GM23338 (cell line): Measurements from ENCODE around the gene RELL2. TPM values are rescaled to one million over a fixed set of nuclear protein-coding genes. Genes with fewer than 3 reads are reported as not detected.

Experiments used
- ATAC-seq: fragments of 200-7000 bp; cut with Tn5 transposase; 3 replicates; pipeline ENCODE4 v1.9.1; 2020
- DNase-seq: peaks from one replicate; pipeline ENCODE4 v3.0.0-alpha.2; 2015; ENCODE audit warnings: low spot score
- H2AFZ ChIP-seq: fragments of 200-600 bp; sonication (generic); 2 replicates; pipeline ENCODE4 v1.8.0; 2016; ENCODE audit warnings: antibody characterized with exemption, mild to moderate bottlenecking, moderate library complexity
- H3F3A ChIP-seq: fragments of 200-600 bp; sonication (generic); replicated peaks from 2 replicates; pipeline ENCODE4 v1.8.0; 2017; ENCODE audit warnings: antibody characterized with exemption, mixed run types, low read depth
- H3K27ac ChIP-seq: fragments of 200-600 bp; sonication (generic); 2 replicates; pipeline ENCODE4 v1.6.1; 2016; ENCODE audit warnings: low read depth
- H3K27me3 ChIP-seq: fragments of 200-600 bp; sonication (generic); 2 replicates; pipeline ENCODE4 v1.8.0; 2016; ENCODE audit warnings: mild to moderate bottlenecking, mixed run types, moderate library complexity; ENCODE audit not compliant: insufficient read depth
- H3K36me3 ChIP-seq: fragments of 200-600 bp; sonication (generic); 2 replicates; pipeline ENCODE4 v1.8.0; 2016; ENCODE audit warnings: mild to moderate bottlenecking; ENCODE audit not compliant: insufficient read depth
- H3K4me1 ChIP-seq: fragments of 200-600 bp; sonication (generic); 2 replicates; pipeline ENCODE4 v1.8.0; 2016; ENCODE audit warnings: mild to moderate bottlenecking, moderate library complexity; ENCODE audit not compliant: insufficient read depth
- H3K4me2 ChIP-seq: fragments of 200-600 bp; sonication (generic); 2 replicates; pipeline ENCODE4 v1.7.1; 2017; ENCODE audit warnings: mixed run types
- H3K4me3 ChIP-seq: fragments of 200-600 bp; sonication (generic); 2 replicates; pipeline ENCODE4 v1.6.1; 2016; ENCODE audit warnings: mixed run types
- H3K79me2 ChIP-seq: fragments of 200-600 bp; sonication (generic); replicated peaks from 2 replicates; pipeline ENCODE4 v1.8.0; 2017; ENCODE audit warnings: mild to moderate bottlenecking; ENCODE audit not compliant: insufficient read depth
- H3K9me2 ChIP-seq: fragments of 200-600 bp; sonication (generic); 2 replicates; pipeline ENCODE4 v1.8.0; 2017; ENCODE audit not compliant: insufficient read depth
- H4K20me1 ChIP-seq: fragments of 200-600 bp; sonication (generic); replicated peaks from 2 replicates; pipeline ENCODE4 v1.8.0; 2017; ENCODE audit warnings: mild to moderate bottlenecking; ENCODE audit not compliant: insufficient read depth
- H3K27ac Mint-ChIP-seq: 2 replicates; pipeline ENCODE4 v1.8.0; 2020; ENCODE audit warnings: inconsistent platforms, mild to moderate bottlenecking, moderate library complexity, mixed read lengths
- H3K27me3 Mint-ChIP-seq: 3 replicates; pipeline ENCODE4 v1.8.0; 2022; ENCODE audit warnings: low read depth, mild to moderate bottlenecking, moderate library complexity, mixed read lengths, inconsistent platforms; ENCODE audit not compliant: insufficient read depth, poor library complexity
- H3K36me3 Mint-ChIP-seq: 3 replicates; pipeline ENCODE4 v1.8.0; 2021; ENCODE audit warnings: low read depth, mild to moderate bottlenecking, inconsistent platforms, moderate library complexity, mixed read lengths
- H3K4me1 Mint-ChIP-seq: 3 replicates; pipeline ENCODE4 v1.8.0; 2020; ENCODE audit warnings: mild to moderate bottlenecking, inconsistent platforms, mixed read lengths
- H3K4me3 Mint-ChIP-seq: 3 replicates; pipeline ENCODE4 v1.8.0; 2021; ENCODE audit warnings: moderate library complexity, mild to moderate bottlenecking, inconsistent platforms, mixed read lengths
- H3K9me3 Mint-ChIP-seq: 3 replicates; pipeline ENCODE4 v1.8.0; 2020; ENCODE audit warnings: moderate library complexity, mild to moderate bottlenecking, inconsistent platforms, mixed read lengths
- CREB1 ChIP-seq: fragments of 250-450 bp; sonication (Bioruptor Pico); IDR thresholded peaks from 2 replicates; pipeline ENCODE4 v1.5.0; 2020; ENCODE audit warnings: low read depth, mild to moderate bottlenecking, moderate library complexity
- EZH2phosphoT487 ChIP-seq: fragments of 200-600 bp; sonication (generic); IDR thresholded peaks from one replicate; pipeline ENCODE4 v1.8.1; 2018; ENCODE audit warnings: antibody characterized with exemption; ENCODE audit not compliant: unreplicated experiment
- NANOG ChIP-seq: IDR thresholded peaks from 2 replicates; pipeline ENCODE4 v1.6.1; 2016; ENCODE audit warnings: antibody characterized with exemption, borderline replicate concordance
- POLR2AphosphoS5 ChIP-seq: IDR thresholded peaks from 2 replicates; pipeline ENCODE4 v1.6.1; 2016; ENCODE audit warnings: antibody characterized with exemption, low read depth
- STAT1 ChIP-seq: IDR thresholded peaks from one replicate; pipeline ENCODE4 v1.6.1; 2016; ENCODE audit warnings: antibody characterized with exemption; ENCODE audit not compliant: unreplicated experiment
- ZNF114 ChIP-seq: fragments of 250-450 bp; sonication (Bioruptor Pico); IDR thresholded peaks from 2 replicates; pipeline ENCODE4 v1.5.0; 2020; ENCODE audit warnings: mild to moderate bottlenecking, moderate library complexity
- polyA plus RNA-seq: library from polyadenylated mRNA; unstranded; fragments of >200 nt; fragmentation: Nextera tagmentation; extraction: Ambion mirVana; gene quantifications from 2 replicates; pipeline ENCODE4 v1.2.1, GENCODE V29; 2016
- total RNA-seq: library from RNA; depleted of rRNA; stranded (reverse); fragments of >200 nt; shearing (Covaris generic); gene quantifications from 2 replicates; pipeline ENCODE4 v1.2.3, GENCODE V29; 2014
- TF ChIP-seq, protein P1 (sequence below): IDR thresholded peaks from 2 replicates; pipeline ENCODE4 v1.6.1; 2016; ENCODE audit warnings: antibody characterized with exemption
- TF ChIP-seq, protein P2 (sequence below): IDR thresholded peaks from one replicate; pipeline ENCODE4 v1.6.1; 2018; ENCODE audit warnings: antibody characterized with exemption; ENCODE audit not compliant: unreplicated experiment
- TF ChIP-seq, protein P3 (sequence below): fragments of 250-450 bp; sonication (Bioruptor Pico); IDR thresholded peaks from 2 replicates; pipeline ENCODE4 v1.5.0; 2020; ENCODE audit warnings: mild to moderate bottlenecking, moderate library complexity

Gene RELL2
- total and polyA plus RNA-seq, 2 experiments from 2014 or later = 20.4 to 30.6 TPM

DNA sequence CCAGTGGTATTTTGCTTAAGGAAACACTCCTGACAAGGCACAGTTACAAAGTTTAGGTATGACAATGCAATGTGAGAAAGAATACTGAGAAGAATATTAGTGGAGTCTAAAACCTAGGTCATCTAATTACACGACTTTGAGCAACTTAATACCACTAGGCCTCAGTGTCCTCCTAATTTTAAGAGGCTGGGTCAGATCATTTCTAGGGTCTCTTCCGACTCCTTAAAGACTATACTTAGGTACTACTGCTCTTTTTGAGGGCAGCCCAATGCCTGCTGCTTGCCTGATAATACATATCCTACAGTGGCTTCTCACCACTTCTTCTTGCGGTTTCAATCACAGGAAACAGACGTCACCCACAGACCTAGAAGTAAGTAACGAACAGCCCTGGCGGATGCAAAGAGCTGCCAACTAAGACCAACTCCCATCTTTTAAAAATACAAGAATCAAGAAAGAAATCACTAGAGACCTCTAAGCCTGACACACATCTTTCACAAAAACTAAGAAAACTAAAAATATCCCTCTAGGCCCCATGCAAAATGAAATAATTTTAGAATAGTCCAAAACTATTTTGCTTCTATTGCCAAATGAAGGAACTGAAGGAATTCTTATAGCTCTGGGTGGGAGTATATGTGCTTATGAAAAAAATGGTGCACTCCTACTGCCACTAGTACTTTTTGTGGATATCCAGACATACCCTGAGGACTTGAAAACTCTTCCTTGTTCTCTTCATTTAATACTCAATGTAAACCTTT lies 31.1 kb upstream of the RELL2 start:
- TF ChIP-seq, protein P1, sequence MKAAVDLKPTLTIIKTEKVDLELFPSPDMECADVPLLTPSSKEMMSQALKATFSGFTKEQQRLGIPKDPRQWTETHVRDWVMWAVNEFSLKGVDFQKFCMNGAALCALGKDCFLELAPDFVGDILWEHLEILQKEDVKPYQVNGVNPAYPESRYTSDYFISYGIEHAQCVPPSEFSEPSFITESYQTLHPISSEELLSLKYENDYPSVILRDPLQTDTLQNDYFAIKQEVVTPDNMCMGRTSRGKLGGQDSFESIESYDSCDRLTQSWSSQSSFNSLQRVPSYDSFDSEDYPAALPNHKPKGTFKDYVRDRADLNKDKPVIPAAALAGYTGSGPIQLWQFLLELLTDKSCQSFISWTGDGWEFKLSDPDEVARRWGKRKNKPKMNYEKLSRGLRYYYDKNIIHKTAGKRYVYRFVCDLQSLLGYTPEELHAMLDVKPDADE = no peak
- TF ChIP-seq EZH2phosphoT487 = no peak
- TF ChIP-seq STAT1 = no peak
- TF ChIP-seq ZNF114 (CRISPR knock-in tag) = no peak
- H3K27me3 ChIP-seq = no peaks in the 10 kb centered on the region

DNA sequence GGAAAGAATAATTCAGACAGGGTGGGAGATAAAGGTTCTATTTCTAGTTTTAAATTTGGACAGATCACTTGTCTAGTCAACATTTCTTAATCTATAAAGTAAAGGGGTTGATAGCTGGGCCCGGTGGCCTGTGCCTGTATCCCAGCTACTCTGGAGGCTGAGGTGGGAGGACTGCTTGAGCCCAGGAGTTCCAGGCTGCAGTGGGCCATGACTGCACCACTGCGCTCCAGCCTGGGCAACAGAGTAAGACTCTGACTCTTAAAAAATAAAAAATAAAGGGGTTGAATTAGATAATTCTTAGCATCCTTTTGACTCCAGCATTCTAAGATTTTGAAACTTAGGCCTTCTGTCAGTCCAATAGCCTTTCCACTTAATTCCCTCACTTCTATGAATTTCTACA lies 28.8 kb upstream of the RELL2 start:
- H3K9me3 Mint-ChIP-seq = no peaks in the 10 kb centered on the region
- Histone ChIP-seq H4K20me1 (peaks cover 25% of the 10 kb centered on the region), H3F3A (no peaks in the 10 kb centered on the region), H3K9me2 (no peaks in the 10 kb centered on the region), H3K27ac (no peak overlapping the region), H3K4me1 (peaks cover 1% of the 10 kb centered on the region; the same call in 1 of the 2 replicates), H3K36me3 (no peaks in the 10 kb centered on the region), H3K4me3 (no peak overlapping the region), H3K79me2 (peaks cover 100% of the 10 kb centered on the region), H3K4me2 (no peak overlapping the region), H2AFZ (no peak overlapping the region), H3K27me3 (no peaks in the 10 kb centered on the region)
- DNase-seq = no peak
- H3K36me3 Mint-ChIP-seq = peaks cover 4% of the 10 kb centered on the region; the same call in 1 of the 3 replicates
- H3K4me3 Mint-ChIP-seq = no peak overlapping the region
- H3K4me1 Mint-ChIP-seq = peaks cover 12% of the 10 kb centered on the region
- no peaks in the 10 kb centered on the region for H3K27me3 Mint-ChIP-seq
- no peak overlapping the region for H3K27ac Mint-ChIP-seq
- no peak for ATAC-seq
- TF ChIP-seq, protein P1 = no peak
- TF ChIP-seq POLR2AphosphoS5 (no peak), NANOG (no peak), CREB1 (CRISPR knock-in tag) (no peak)
- TF ChIP-seq, protein P2, sequence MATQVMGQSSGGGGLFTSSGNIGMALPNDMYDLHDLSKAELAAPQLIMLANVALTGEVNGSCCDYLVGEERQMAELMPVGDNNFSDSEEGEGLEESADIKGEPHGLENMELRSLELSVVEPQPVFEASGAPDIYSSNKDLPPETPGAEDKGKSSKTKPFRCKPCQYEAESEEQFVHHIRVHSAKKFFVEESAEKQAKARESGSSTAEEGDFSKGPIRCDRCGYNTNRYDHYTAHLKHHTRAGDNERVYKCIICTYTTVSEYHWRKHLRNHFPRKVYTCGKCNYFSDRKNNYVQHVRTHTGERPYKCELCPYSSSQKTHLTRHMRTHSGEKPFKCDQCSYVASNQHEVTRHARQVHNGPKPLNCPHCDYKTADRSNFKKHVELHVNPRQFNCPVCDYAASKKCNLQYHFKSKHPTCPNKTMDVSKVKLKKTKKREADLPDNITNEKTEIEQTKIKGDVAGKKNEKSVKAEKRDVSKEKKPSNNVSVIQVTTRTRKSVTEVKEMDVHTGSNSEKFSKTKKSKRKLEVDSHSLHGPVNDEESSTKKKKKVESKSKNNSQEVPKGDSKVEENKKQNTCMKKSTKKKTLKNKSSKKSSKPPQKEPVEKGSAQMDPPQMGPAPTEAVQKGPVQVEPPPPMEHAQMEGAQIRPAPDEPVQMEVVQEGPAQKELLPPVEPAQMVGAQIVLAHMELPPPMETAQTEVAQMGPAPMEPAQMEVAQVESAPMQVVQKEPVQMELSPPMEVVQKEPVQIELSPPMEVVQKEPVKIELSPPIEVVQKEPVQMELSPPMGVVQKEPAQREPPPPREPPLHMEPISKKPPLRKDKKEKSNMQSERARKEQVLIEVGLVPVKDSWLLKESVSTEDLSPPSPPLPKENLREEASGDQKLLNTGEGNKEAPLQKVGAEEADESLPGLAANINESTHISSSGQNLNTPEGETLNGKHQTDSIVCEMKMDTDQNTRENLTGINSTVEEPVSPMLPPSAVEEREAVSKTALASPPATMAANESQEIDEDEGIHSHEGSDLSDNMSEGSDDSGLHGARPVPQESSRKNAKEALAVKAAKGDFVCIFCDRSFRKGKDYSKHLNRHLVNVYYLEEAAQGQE = no peak
- TF ChIP-seq, protein P3, sequence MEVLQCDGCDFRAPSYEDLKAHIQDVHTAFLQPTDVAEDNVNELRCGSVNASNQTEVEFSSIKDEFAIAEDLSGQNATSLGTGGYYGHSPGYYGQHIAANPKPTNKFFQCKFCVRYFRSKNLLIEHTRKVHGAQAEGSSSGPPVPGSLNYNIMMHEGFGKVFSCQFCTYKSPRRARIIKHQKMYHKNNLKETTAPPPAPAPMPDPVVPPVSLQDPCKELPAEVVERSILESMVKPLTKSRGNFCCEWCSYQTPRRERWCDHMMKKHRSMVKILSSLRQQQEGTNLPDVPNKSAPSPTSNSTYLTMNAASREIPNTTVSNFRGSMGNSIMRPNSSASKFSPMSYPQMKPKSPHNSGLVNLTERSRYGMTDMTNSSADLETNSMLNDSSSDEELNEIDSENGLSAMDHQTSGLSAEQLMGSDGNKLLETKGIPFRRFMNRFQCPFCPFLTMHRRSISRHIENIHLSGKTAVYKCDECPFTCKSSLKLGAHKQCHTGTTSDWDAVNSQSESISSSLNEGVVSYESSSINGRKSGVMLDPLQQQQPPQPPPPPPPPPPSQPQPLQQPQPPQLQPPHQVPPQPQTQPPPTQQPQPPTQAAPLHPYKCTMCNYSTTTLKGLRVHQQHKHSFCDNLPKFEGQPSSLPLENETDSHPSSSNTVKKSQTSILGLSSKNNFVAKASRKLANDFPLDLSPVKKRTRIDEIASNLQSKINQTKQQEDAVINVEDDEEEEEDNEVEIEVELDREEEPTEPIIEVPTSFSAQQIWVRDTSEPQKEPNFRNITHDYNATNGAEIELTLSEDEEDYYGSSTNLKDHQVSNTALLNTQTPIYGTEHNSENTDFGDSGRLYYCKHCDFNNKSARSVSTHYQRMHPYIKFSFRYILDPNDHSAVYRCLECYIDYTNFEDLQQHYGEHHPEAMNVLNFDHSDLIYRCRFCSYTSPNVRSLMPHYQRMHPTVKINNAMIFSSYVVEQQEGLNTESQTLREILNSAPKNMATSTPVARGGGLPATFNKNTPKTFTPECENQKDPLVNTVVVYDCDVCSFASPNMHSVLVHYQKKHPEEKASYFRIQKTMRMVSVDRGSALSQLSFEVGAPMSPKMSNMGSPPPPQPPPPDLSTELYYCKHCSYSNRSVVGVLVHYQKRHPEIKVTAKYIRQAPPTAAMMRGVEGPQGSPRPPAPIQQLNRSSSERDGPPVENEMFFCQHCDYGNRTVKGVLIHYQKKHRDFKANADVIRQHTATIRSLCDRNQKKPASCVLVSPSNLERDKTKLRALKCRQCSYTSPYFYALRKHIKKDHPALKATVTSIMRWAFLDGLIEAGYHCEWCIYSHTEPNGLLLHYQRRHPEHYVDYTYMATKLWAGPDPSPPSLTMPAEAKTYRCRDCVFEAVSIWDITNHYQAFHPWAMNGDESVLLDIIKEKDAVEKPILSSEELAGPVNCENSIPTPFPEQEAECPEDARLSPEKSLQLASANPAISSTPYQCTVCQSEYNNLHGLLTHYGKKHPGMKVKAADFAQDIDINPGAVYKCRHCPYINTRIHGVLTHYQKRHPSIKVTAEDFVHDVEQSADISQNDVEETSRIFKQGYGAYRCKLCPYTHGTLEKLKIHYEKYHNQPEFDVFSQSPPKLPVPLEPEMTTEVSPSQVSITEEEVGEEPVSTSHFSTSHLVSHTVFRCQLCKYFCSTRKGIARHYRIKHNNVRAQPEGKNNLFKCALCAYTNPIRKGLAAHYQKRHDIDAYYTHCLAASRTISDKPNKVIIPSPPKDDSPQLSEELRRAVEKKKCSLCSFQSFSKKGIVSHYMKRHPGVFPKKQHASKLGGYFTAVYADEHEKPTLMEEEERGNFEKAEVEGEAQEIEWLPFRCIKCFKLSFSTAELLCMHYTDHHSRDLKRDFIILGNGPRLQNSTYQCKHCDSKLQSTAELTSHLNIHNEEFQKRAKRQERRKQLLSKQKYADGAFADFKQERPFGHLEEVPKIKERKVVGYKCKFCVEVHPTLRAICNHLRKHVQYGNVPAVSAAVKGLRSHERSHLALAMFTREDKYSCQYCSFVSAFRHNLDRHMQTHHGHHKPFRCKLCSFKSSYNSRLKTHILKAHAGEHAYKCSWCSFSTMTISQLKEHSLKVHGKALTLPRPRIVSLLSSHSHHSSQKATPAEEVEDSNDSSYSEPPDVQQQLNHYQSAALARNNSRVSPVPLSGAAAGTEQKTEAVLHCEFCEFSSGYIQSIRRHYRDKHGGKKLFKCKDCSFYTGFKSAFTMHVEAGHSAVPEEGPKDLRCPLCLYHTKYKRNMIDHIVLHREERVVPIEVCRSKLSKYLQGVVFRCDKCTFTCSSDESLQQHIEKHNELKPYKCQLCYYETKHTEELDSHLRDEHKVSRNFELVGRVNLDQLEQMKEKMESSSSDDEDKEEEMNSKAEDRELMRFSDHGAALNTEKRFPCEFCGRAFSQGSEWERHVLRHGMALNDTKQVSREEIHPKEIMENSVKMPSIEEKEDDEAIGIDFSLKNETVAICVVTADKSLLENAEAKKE = no peak

More for the DNA sequence above, 31.1 kb upstream of the RELL2 start:
- no peaks in the 10 kb centered on the region for H3K9me2 ChIP-seq
- H3K4me1 ChIP-seq = no peaks in the 10 kb centered on the region
- ATAC-seq = no peak
- H3K27me3 Mint-ChIP-seq = no peaks in the 10 kb centered on the region
- no peaks in the 10 kb centered on the region for H3K9me3 Mint-ChIP-seq
- H3K27ac Mint-ChIP-seq = no peak overlapping the region
- H3K27ac ChIP-seq = no peak overlapping the region
- H3K4me1 Mint-ChIP-seq = peaks cover 6% of the 10 kb centered on the region
- peak; percentile 5 for DNase-seq
- no peak overlapping the region for H2AFZ ChIP-seq
- H3K79me2 ChIP-seq = peaks cover 98% of the 10 kb centered on the region
- peaks cover 20% of the 10 kb centered on the region for H4K20me1 ChIP-seq
- no peak overlapping the region for H3K4me3 ChIP-seq
- no peak overlapping the region for H3K4me3 Mint-ChIP-seq
- no peaks in the 10 kb centered on the region for H3F3A ChIP-seq
- no peaks in the 10 kb centered on the region; the same call in 2 of the 3 replicates for H3K36me3 Mint-ChIP-seq
- H3K4me2 ChIP-seq = no peak overlapping the region
- no peaks in the 10 kb centered on the region for H3K36me3 ChIP-seq
